8988T (cell line): ENCODE data around the gene HNRNPL.
A peak's percentile ranks its signal among the peaks of the same experiment; 100 is the strongest.
"Not testable (repeated sequence)": the region's sequence is repeated elsewhere in the genome, so short reads cannot be mapped to it uniquely, and the experiment has no call there.

Experiments
- DNase-seq: peaks from one replicate; pipeline ENCODE4 v3.0.0; 2011

The HNRNPL gene

DNA sequence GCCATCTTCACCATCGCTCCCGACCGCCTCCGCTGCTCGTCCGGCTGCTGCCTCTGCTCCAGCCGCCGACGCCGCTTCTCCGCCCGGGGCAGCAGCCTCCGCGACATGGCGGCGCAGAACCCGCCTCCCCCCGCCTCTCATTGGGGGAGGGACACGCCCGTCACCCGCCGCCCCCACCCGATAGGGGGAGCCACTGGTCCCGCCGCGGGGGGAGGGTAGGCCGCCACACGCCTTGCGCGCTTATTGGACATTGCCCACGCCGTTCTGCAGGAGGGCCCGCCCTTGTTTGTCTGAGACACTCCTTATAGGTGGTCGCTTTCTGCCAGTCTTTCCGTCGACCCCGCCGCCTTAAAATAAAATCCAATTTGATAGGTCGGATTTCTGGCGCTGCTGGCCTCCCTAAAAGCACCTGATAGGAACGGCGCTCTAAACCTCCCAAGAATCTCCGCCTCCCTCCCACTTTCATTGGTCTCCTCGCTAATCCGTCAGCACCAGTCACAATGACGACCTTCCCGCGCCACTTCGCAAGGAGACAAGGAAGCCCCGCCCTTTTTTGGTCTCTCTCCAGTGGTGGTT lies at the start of gene HNRNPL:
TSS of gene HNRNPL (minus strand) at position 127 of the 576 bp plus-strand sequence. CDS start at position 107, 20 bp downstream.
- DNase-seq: peak; percentile 99

DNA sequence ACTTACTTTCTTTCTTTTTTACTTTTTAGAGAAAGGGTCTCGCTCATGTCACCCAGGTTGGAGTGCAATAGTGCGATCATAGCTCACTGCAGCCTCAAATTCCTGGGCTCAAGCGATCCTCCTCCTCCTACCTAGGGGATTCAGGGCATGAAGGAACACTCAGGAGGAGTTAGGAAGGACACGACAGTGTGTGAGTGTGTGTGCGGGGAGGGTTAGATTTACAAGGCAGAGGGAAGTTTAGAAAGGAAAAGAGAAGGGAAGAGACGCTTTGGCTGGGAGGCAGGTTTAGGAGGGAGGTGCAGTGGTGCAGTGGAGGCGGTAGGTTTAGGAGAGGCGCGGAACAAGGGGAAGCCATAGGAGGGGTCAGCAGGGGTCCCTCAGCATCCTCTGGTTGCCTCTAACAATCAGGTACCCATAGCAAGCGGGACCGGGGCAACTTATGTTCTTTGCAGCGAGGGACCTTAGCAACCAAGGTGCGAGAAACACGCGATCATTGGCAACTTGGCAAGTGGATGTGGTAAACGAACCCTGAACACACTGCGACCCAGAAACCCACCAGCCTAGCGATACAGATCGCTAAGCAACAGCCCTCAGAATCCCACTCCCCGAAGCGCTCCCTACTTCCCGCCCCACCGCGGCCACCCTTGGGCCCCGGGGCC lies 49.1 kb upstream of the HNRNPL start:
- DNase-seq: no peak

GRCh38 chr19:38894968-38895367 lies 45.2 kb upstream of the HNRNPL start:
- DNase-seq: no peak

GRCh38 chr19:38893341-38893771 lies 43.6 kb upstream of the HNRNPL start:
- DNase-seq: no peak

DNA sequence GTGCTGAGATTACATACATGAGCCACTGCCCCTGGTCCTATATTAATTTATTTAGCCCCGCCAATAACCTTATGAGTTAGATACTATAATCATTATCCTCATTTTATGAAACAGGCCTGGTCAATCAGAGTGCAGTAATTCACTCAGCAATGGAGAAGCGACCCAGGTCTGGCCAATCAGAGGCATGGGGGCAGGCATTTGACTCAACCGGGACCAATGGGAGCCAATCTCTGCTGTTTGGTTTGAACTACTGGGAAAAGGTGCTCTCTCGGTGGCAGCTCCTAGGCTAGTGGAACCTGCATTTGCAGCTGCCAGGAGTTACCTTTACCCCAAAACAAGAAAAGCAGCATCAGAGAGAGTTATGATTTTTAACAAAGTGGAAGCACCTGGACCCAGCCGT lies 43.1 kb upstream of the HNRNPL start:
- no peak for DNase-seq

DNA sequence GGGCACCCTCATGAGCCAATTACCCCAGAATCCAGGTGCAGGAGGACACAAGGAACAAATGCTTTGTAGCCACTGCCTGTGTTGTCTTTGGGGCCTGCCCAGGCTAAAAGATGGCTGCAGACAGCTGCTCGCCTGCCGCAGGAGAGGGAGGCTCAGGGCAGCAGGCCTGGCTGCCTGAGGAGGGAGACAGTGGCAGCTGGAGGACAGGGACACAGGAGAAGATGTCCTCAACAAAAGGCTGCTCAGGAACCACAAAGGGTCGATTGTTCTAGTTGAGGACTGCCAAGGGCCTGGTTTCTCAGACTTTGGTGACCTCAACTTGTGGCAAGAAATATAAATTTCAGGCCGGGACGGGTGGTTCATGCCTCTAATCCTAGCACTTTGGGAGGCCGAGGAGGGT lies 42.0 kb upstream of the HNRNPL start:
- no peak for DNase-seq

DNA sequence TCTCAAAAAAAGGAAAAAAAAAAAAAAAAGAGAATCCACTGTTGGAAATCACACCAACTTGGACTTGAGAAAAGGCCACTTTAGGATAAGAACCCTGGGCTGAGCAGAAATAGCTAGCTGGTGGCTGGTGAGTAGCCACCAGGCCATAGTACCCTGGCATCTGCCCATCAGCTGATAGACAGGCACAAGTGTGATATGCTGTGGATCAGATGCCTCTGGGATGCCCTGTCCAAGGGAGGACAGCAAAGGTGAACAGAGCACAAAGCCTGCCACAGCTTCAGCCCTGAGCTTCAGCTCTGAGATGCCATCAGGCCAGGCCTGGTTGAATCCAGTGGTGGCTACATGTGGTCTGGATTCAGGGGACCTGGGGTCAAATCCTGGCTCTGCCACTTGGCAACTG lies 40.9 kb upstream of the HNRNPL start:
- no peak for DNase-seq

- no peak for DNase-seq
Observed at GRCh38 chr19:38889803-38890202, 40.0 kb upstream of the HNRNPL start.

DNA sequence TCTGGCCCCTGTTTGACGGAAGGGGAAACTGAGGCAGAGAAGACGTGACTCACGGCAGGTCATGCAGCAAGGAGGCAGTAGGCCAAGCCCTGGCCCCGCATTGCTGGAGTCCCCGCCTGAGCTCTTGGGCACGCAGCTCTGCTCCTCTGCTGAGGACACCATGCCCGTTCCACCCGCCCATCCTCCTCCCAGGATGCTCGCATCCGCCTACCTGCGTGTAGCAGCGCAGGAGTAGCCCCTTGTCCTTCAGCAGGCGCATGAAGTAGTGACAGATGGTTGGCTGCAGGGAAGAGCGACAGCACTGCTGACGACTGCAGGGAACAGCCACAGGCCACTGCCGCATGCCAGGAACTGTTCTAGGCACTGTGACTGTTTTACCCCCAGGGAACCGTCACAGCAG lies 39.1 kb upstream of the HNRNPL start:
- DNase-seq: no peak

DNA sequence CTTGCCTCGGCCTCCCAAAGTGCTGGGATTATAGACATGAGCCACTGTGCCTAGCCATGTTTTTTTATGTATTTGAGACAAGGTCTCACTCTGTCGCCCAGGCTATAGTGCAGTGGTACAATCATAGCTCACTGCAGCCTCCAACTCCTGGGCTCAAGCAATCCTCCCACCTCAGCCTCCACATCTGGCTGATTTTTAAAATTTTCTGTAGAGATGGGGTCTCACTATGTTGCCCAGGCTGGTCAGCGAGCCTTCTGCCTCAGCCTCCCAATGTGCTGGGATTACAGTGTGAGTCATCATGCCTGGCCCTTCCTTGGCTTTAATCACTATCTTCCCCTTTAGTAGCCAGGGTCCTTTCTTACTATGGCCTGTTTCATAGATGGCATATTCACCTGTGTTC lies 34.9 kb upstream of the HNRNPL start:
- peak; percentile 8 for DNase-seq

- no peak for DNase-seq
Observed at GRCh38 chr19:38883286-38883685, 33.5 kb upstream of the HNRNPL start.

DNA sequence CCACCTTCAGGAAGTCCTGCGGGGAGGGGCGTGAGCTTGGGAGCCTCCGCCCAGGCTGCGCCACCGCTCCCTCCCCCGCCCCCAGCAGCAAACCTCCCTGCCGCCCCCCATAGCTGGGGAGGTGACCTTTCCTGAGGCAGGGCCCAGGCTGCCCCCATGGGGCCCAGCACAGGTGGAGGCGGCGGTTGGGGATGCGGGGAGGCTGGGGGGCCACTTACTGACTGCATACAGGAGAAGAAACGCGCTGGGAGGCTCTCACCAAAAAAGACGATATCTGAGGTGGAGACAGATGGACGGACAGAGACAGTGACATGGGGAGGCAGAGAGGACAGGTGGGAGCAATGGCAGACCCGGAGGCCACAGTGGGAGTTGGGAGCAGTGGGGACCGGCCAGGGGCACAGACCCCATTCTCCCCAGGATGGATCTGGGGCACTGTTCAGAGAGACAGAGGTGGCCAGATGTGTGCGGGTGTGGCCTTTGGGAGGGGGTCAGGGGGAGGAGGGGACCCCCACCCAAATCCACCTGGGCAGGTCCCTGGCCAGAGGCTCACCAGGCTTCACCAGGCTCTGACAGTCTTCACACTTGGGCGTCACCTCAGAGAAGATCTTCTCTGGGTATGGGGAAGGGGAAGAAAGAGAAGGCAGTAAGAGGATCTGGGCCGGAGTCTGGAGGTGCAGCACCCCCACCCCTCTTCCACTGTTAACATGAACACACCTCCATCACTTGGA lies 31.3 kb upstream of the HNRNPL start:
- no peak for DNase-seq

GRCh38 chr19:38880076-38880881 lies 30.5 kb upstream of the HNRNPL start:
- DNase-seq: no peak

GRCh38 chr19:38879400-38879751 lies 29.6 kb upstream of the HNRNPL start:
- peak; percentile 34 for DNase-seq

GRCh38 chr19:38878575-38879399 lies 29.0 kb upstream of the HNRNPL start:
- DNase-seq: peak; percentile 40

- peak; percentile 48 for DNase-seq
Observed at GRCh38 chr19:38877781-38878574, 28.2 kb upstream of the HNRNPL start, which contains the start of gene RINL. Gene RINL (minus strand): TSS chr19:38878275. CDS start chr19:38876742, 1,533 bp downstream.

- DNase-seq: no peak
Observed at GRCh38 chr19:38875656-38876395, 26.0 kb upstream of the HNRNPL start.

- DNase-seq: not testable (repeated sequence)
Observed at GRCh38 chr19:38873400-38873799, 23.6 kb upstream of the HNRNPL start.

DNA sequence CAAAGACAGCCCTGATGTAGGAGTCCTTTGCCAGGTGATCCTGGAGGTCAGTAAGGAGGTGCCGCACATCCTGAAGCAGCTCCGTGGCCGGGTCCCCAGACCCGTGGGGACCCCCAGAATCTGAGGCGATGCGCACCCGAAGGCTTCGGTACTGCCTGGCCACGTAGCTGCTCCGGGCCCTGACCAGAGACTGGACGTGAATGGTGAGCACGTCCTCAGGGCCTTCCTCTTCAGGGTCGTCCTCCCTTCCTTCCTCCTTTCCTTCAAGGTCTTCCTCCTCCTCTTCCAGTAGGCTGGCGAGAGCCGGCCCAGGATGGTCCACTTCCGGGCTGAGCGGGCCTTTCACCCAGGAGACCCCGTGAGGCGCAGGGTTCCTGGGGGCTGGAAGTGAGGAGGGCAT lies 20.8 kb upstream of the HNRNPL start:
- peak; percentile 28 for DNase-seq

GRCh38 chr19:38869836-38870607 lies 20.2 kb upstream of the HNRNPL start:
- DNase-seq: peak; percentile 44
